Astrocyte (in vitro differentiated cells and primary cell): Measurements from ENCODE around the gene CABLES1. TPM values are rescaled to one million over a fixed set of nuclear protein-coding genes. Genes with fewer than 3 reads are reported as not detected.

Experiments
- DNase-seq: peaks from one replicate; pipeline ENCODE4 v3.0.0-alpha.2; 2010; ENCODE audit warnings: low read depth
- FAIRE-seq: peaks from 2 replicates; lab custom pipeline; 2011; peaks lifted over from hg19 to GRCh38; lab: Jason Lieb, UNC
- H2AFZ ChIP-seq: 2 replicates; pipeline ENCODE4 v1.6.0; 2012; ENCODE audit warnings: low read depth, low read length, inconsistent platforms
- H3K27ac ChIP-seq: 2 replicates; pipeline ENCODE4 v1.5.1; 2011; ENCODE audit warnings: low read depth, low read length, inconsistent platforms
- H3K27me3 ChIP-seq: 2 replicates; pipeline ENCODE4 v1.6.0; 2011; ENCODE audit warnings: low read length, inconsistent platforms; ENCODE audit not compliant: insufficient read depth
- H3K36me3 ChIP-seq: 2 replicates; pipeline ENCODE4 v1.5.1; 2011; ENCODE audit warnings: low read length, inconsistent platforms; ENCODE audit not compliant: insufficient read depth
- H3K4me1 ChIP-seq: 2 replicates; pipeline ENCODE4 v1.5.1; 2011; ENCODE audit warnings: low read length, inconsistent platforms; ENCODE audit not compliant: insufficient read depth
- H3K4me2 ChIP-seq: 2 replicates; pipeline ENCODE4 v1.6.0; 2012; ENCODE audit warnings: low read length, inconsistent platforms
- H3K4me3 ChIP-seq: 2 replicates; pipeline ENCODE4 v1.5.1; 2011; ENCODE audit warnings: low read depth, mild to moderate bottlenecking, low read length, inconsistent platforms; ENCODE audit not compliant: insufficient read depth
- H3K79me2 ChIP-seq: 2 replicates; pipeline ENCODE4 v1.6.0; 2012; ENCODE audit warnings: mild to moderate bottlenecking, low read length, inconsistent platforms; ENCODE audit not compliant: insufficient read depth
- H3K9ac ChIP-seq: 2 replicates; pipeline ENCODE4 v1.6.0; 2012; ENCODE audit warnings: mild to moderate bottlenecking, low read length, inconsistent platforms
- H3K9me3 ChIP-seq: 2 replicates; pipeline ENCODE4 v1.5.1; 2012; ENCODE audit warnings: low read depth, mild to moderate bottlenecking, low read length, inconsistent platforms; ENCODE audit not compliant: insufficient read depth
- H4K20me1 ChIP-seq: 2 replicates; pipeline ENCODE4 v1.6.0; 2012; ENCODE audit warnings: low read length, inconsistent platforms; ENCODE audit not compliant: insufficient read depth
- H3K27ac Mint-ChIP-seq: one replicate; pipeline ENCODE4 v1.8.0; 2021; ENCODE audit warnings: mild to moderate bottlenecking, mixed read lengths; ENCODE audit not compliant: unreplicated experiment
- H3K27me3 Mint-ChIP-seq: one replicate; pipeline ENCODE4 v1.8.0; 2021; ENCODE audit warnings: low read depth, mixed read lengths; ENCODE audit not compliant: unreplicated experiment
- H3K36me3 Mint-ChIP-seq: one replicate; pipeline ENCODE4 v1.8.0; 2021; ENCODE audit warnings: low read depth, mixed read lengths; ENCODE audit not compliant: unreplicated experiment
- H3K4me1 Mint-ChIP-seq: one replicate; pipeline ENCODE4 v1.8.0; 2021; ENCODE audit warnings: low read depth, mixed read lengths; ENCODE audit not compliant: unreplicated experiment
- H3K4me3 Mint-ChIP-seq: one replicate; pipeline ENCODE4 v1.8.0; 2021; ENCODE audit warnings: mild to moderate bottlenecking, moderate library complexity, mixed read lengths; ENCODE audit not compliant: unreplicated experiment
- H3K9me3 Mint-ChIP-seq: one replicate; pipeline ENCODE4 v1.8.0; 2021; ENCODE audit warnings: mild to moderate bottlenecking, mixed read lengths; ENCODE audit not compliant: unreplicated experiment
- CTCF ChIP-seq: IDR thresholded peaks from 2 replicates; pipeline ENCODE4 v1.5.1; 2011; ENCODE audit warnings: low read depth, mild to moderate bottlenecking, inconsistent platforms, low read length, moderate library complexity; ENCODE audit not compliant: insufficient read depth
- EZH2 ChIP-seq: IDR thresholded peaks from 2 replicates; pipeline ENCODE4 v1.6.1; 2012; ENCODE audit warnings: mild to moderate bottlenecking, low read length, inconsistent platforms; ENCODE audit not compliant: insufficient read depth
- total RNA-seq: library from RNA; stranded (reverse); gene quantifications from 2 replicates; pipeline ENCODE4 v1.2.1, GENCODE V29; 2021

The CABLES1 gene
- total RNA-seq, 1 donor from 2014 or later, result 14.5 TPM

GRCh38 chr18:23231340-23232021 lies 96.2 kb downstream of the CABLES1 start:
- Mint-ChIP-seq H3K9me3 (peaks cover 2% of the 10 kb centered on the region), H3K36me3 (peaks cover 20% of the 10 kb centered on the region), H3K27me3 (no peaks in the 10 kb centered on the region), H3K4me1 (peaks cover 38% of the 10 kb centered on the region), H3K4me3 (peak overlapping the region; percentile 47), H3K27ac (peak overlapping the region; percentile 64)
- H3K79me2 ChIP-seq, result no peaks in the 10 kb centered on the region
- no peaks in the 10 kb centered on the region for H3K27me3 ChIP-seq
- H3K4me1 ChIP-seq, result peaks cover 38% of the 10 kb centered on the region
- FAIRE-seq, result peak; percentile 83
- peak overlapping the region; percentile 34 for H3K4me2 ChIP-seq
- no peaks in the 10 kb centered on the region for H3K36me3 ChIP-seq
- peak overlapping the region; percentile 60 for H3K27ac ChIP-seq
- H4K20me1 ChIP-seq, result no peaks in the 10 kb centered on the region
- no peak overlapping the region for H2AFZ ChIP-seq
- no peaks in the 10 kb centered on the region for H3K9me3 ChIP-seq
- no peak for TF ChIP-seq CTCF
- no peak for TF ChIP-seq EZH2
- DNase-seq, result peak; percentile 92
- no peak overlapping the region for H3K4me3 ChIP-seq
- peak overlapping the region; percentile 0 for H3K9ac ChIP-seq

- Histone ChIP-seq H4K20me1 (no peaks in the 10 kb centered on the region), H2AFZ (no peak overlapping the region), H3K27me3 (no peaks in the 10 kb centered on the region), H3K4me3 (no peak overlapping the region), H3K4me2 (no peak overlapping the region), H3K36me3 (no peaks in the 10 kb centered on the region), H3K27ac (no peak overlapping the region), H3K9me3 (no peaks in the 10 kb centered on the region), H3K4me1 (peaks cover 33% of the 10 kb centered on the region), H3K79me2 (no peaks in the 10 kb centered on the region), H3K9ac (no peak overlapping the region)
- TF ChIP-seq EZH2, result no peak
- TF ChIP-seq CTCF, result no peak
- peak overlapping the region; percentile 5 for H3K27ac Mint-ChIP-seq
- peaks cover 2% of the 10 kb centered on the region for H3K9me3 Mint-ChIP-seq
- H3K4me1 Mint-ChIP-seq, result peaks cover 30% of the 10 kb centered on the region
- no peak for FAIRE-seq
- H3K4me3 Mint-ChIP-seq, result no peak overlapping the region
- no peak for DNase-seq
- H3K27me3 Mint-ChIP-seq, result no peaks in the 10 kb centered on the region
- peaks cover 26% of the 10 kb centered on the region for H3K36me3 Mint-ChIP-seq
Observed at GRCh38 chr18:23232331-23232730, 97.0 kb downstream of the CABLES1 start.

GRCh38 chr18:23234619-23235018 lies 99.3 kb downstream of the CABLES1 start:
- Mint-ChIP-seq H3K4me1 (peaks cover 24% of the 10 kb centered on the region), H3K4me3 (no peak overlapping the region), H3K36me3 (peaks cover 32% of the 10 kb centered on the region), H3K27ac (no peak overlapping the region), H3K9me3 (peaks cover 2% of the 10 kb centered on the region), H3K27me3 (no peaks in the 10 kb centered on the region)
- H3K4me2 ChIP-seq, result no peak overlapping the region
- no peaks in the 10 kb centered on the region for H3K27me3 ChIP-seq
- H3K36me3 ChIP-seq, result no peaks in the 10 kb centered on the region
- DNase-seq, result no peak
- no peak overlapping the region for H3K27ac ChIP-seq
- no peaks in the 10 kb centered on the region for H3K9me3 ChIP-seq
- no peak overlapping the region for H2AFZ ChIP-seq
- no peak overlapping the region for H3K9ac ChIP-seq
- TF ChIP-seq CTCF (no peak), EZH2 (no peak)
- no peaks in the 10 kb centered on the region for H3K79me2 ChIP-seq
- H4K20me1 ChIP-seq, result no peaks in the 10 kb centered on the region
- H3K4me1 ChIP-seq, result peaks cover 34% of the 10 kb centered on the region
- no peak for FAIRE-seq
- no peak overlapping the region for H3K4me3 ChIP-seq
